Suprapubic skin (tissue), 4 donors: ENCODE measurements around the gene BCL11B.

Experiments used
- CTCF ChIP-seq, 2 donors: fragments of 200-600 bp in 1 of 2; fragments of 450-650 bp in 1 of 2; sonication (generic) in 1 of 2; IDR thresholded peaks; one replicate each; pipeline ENCODE4 v1.5.1; 2016 to 2019; ENCODE audit warnings: antibody characterized with exemption in 2 of 2, mild to moderate bottlenecking in 1 of 2, moderate library complexity in 1 of 2
- EP300 ChIP-seq: sonication (generic); formaldehyde crosslinking; IDR thresholded peaks from one replicate; pipeline ENCODE4 v1.6.1; 2017; ENCODE audit warnings: antibody characterized with exemption
- POLR2A ChIP-seq, 2 donors: fragments of 450-650 bp; IDR thresholded peaks; one replicate each; pipeline ENCODE4 v1.6.1; 2017; ENCODE audit warnings: antibody characterized with exemption in 2 of 2, mild to moderate bottlenecking in 2 of 2, moderate library complexity in 2 of 2
- POLR2AphosphoS5 ChIP-seq, 3 donors: sonication (generic); formaldehyde crosslinking; IDR thresholded peaks; one replicate each; pipeline ENCODE4 v1.6.1; 2017; ENCODE audit warnings: antibody characterized with exemption in 3 of 3

- no peak for TF ChIP-seq POLR2A (IDR thresholded peaks at IDR 0.05)
- no peak for TF ChIP-seq CTCF (IDR thresholded peaks at IDR 0.05)
- TF ChIP-seq POLR2AphosphoS5 (IDR thresholded peaks at IDR 0.05) = no peak
- no peak for TF ChIP-seq EP300
Measured at GRCh38 chr14:99156090-99156425, 115.9 kb downstream of the BCL11B start.
